Fibroblast of lung (primary cell): ENCODE data around the gene KIAA1958. TPM values are rescaled to one million over a fixed set of nuclear protein-coding genes. Genes with fewer than 3 reads are reported as not detected.

Source experiments
- DNase-seq, 2 donors: peaks; one replicate each; pipeline versions ENCODE4 v3.0.0 to v3.0.0-alpha.2; 2010; ENCODE audit warnings: low read depth in 2 of 2
- H2AFZ ChIP-seq: 2 replicates; pipeline ENCODE4 v1.5.1; 2012; ENCODE audit warnings: low read length, control low read depth, inconsistent platforms
- H3K27ac ChIP-seq: 2 replicates; pipeline ENCODE4 v1.5.1; 2011; ENCODE audit warnings: low read length, control low read depth; ENCODE audit not compliant: insufficient read depth
- H3K27me3 ChIP-seq: 2 replicates; pipeline ENCODE4 v1.5.1; 2011; ENCODE audit warnings: mild to moderate bottlenecking, low read length; ENCODE audit not compliant: control insufficient read depth, insufficient read depth
- H3K36me3 ChIP-seq: 2 replicates; pipeline ENCODE4 v1.5.1; 2011; ENCODE audit warnings: low read length; ENCODE audit not compliant: control insufficient read depth, insufficient read depth
- H3K4me1 ChIP-seq: 2 replicates; pipeline ENCODE4 v1.5.1; 2011; ENCODE audit warnings: low read length; ENCODE audit not compliant: control insufficient read depth, insufficient read depth; ENCODE audit errors: extremely low read depth
- H3K4me2 ChIP-seq: 2 replicates; pipeline ENCODE4 v1.5.1; 2011; ENCODE audit warnings: low read length, control low read depth; ENCODE audit not compliant: insufficient read depth; ENCODE audit errors: extremely low read depth
- H3K4me3 ChIP-seq, 4 experiments: fragments of 200-600 bp in 1 of 4; sonication (generic) in 1 of 4; replicated peaks in 1 of 4; 2 replicates each; pipeline ENCODE4 v1.5.1; 2011 to 2016; ENCODE audit warnings: low read length in 4 of 4, low read depth in 3 of 4, mild to moderate bottlenecking in 3 of 4, control low read depth in 2 of 4, inconsistent platforms in 1 of 4, mixed read lengths in 1 of 4; ENCODE audit not compliant: insufficient read depth in 1 of 4; ENCODE audit errors: control extremely low read depth in 1 of 4
- H3K79me2 ChIP-seq: 2 replicates; pipeline ENCODE4 v1.5.1; 2012; ENCODE audit warnings: mild to moderate bottlenecking, low read length, inconsistent platforms; ENCODE audit not compliant: control insufficient read depth, insufficient read depth
- H3K9ac ChIP-seq: 2 replicates; pipeline ENCODE4 v1.5.1; 2011; ENCODE audit warnings: mild to moderate bottlenecking, low read length, control low read depth; ENCODE audit not compliant: insufficient read depth
- H3K9me3 ChIP-seq: 2 replicates; pipeline ENCODE4 v1.5.1; 2012; ENCODE audit warnings: low read depth, low read length; ENCODE audit not compliant: control insufficient read depth, insufficient read depth
- H4K20me1 ChIP-seq: 2 replicates; pipeline ENCODE4 v1.5.1; 2011; ENCODE audit warnings: low read length; ENCODE audit not compliant: control insufficient read depth, insufficient read depth; ENCODE audit errors: extremely low read depth
- EZH2 ChIP-seq: IDR thresholded peaks from 2 replicates; pipeline ENCODE4 v1.5.1; 2012; ENCODE audit warnings: low read length, control low read depth, mild to moderate bottlenecking; ENCODE audit errors: missing control alignments
- polyA plus RNA-seq, 2 donors: library from polyadenylated mRNA; depleted of rRNA in 1 of 2; stranded (reverse) in 1 of 2; unstranded in 1 of 2; fragments of >200 nt; gene quantifications; 2 replicates each; pipeline ENCODE4 v1.2.1, GENCODE V29; 2011 to 2012; ENCODE audit warnings: missing spikeins in 1 of 2
- total RNA-seq: library from RNA; depleted of rRNA; stranded (reverse); fragments of >200 nt; gene quantifications from 2 replicates; pipeline ENCODE4 v1.2.1, GENCODE V29; 2014
- TF ChIP-seq, protein P1 (sequence below), 2 donors: IDR thresholded peaks in 1 of 2; conservative IDR thresholded peaks in 1 of 2; 1 replicate in 1 of 2; 2 replicates in 1 of 2; pipeline ENCODE4 v1.5.1; 2011 to 2012; ENCODE audit warnings: low read length in 2 of 2, control low read depth in 1 of 2, inconsistent platforms in 1 of 2, low read depth in 1 of 2, mild to moderate bottlenecking in 1 of 2

Gene KIAA1958
- total and polyA plus RNA-seq, 2 donors (not counting 1 experiment from before 2014, with no cell fraction given): 0.75 to 3.0 TPM

GRCh38 chr9:112631313-112632070, 144.9 kb downstream of the KIAA1958 start:
- Histone ChIP-seq H3K36me3 (no peaks in the 10 kb centered on the region), H3K27me3 (no peaks in the 10 kb centered on the region), H3K27ac (no peak overlapping the region), H3K4me2 (no peak overlapping the region), H3K9me3 (no peaks in the 10 kb centered on the region), H3K79me2 (no peaks in the 10 kb centered on the region), H3K9ac (no peak overlapping the region), H2AFZ (no peak overlapping the region), H3K4me1 (no peaks in the 10 kb centered on the region), H3K4me3 (no peak overlapping the region), H4K20me1 (no peaks in the 10 kb centered on the region)
- DNase-seq: no peak
- TF ChIP-seq EZH2: no peak

- Histone ChIP-seq H3K27ac (no peak overlapping the region), H3K4me3 (no peak overlapping the region)
- peak in 1 of 2 donors; percentile 50 for DNase-seq
Measured at GRCh38 chr9:112640311-112640710, 153.7 kb downstream of the KIAA1958 start.

DNA sequence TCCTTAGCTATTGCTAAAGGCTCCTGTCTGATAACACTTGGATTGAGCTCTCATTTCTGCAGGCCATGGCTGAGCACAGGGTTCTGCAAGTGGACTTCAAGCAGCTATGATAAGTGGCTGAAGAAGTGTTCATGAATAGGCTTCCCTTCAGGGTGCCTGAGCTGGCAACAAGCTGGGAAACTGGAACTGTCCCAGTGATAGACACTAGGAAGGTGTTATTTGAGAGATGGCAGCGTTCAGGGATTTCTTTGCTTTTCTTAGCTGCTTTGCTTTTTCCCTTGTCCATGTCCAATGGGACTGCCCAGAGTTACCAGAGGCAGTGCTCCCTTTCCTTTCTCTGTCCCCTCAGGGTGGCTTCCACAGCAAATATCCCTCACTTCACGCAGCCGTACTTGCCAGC, 155.5 kb downstream of the KIAA1958 start:
- Histone ChIP-seq H3K4me3 (no peak overlapping the region), H3K27ac (no peak overlapping the region), H3K79me2 (no peaks in the 10 kb centered on the region), H3K9me3 (no peaks in the 10 kb centered on the region), H3K36me3 (no peaks in the 10 kb centered on the region), H3K27me3 (no peaks in the 10 kb centered on the region), H3K9ac (no peak overlapping the region), H2AFZ (no peak overlapping the region), H4K20me1 (no peaks in the 10 kb centered on the region), H3K4me2 (no peak overlapping the region), H3K4me1 (no peaks in the 10 kb centered on the region)
- TF ChIP-seq, protein P1, sequence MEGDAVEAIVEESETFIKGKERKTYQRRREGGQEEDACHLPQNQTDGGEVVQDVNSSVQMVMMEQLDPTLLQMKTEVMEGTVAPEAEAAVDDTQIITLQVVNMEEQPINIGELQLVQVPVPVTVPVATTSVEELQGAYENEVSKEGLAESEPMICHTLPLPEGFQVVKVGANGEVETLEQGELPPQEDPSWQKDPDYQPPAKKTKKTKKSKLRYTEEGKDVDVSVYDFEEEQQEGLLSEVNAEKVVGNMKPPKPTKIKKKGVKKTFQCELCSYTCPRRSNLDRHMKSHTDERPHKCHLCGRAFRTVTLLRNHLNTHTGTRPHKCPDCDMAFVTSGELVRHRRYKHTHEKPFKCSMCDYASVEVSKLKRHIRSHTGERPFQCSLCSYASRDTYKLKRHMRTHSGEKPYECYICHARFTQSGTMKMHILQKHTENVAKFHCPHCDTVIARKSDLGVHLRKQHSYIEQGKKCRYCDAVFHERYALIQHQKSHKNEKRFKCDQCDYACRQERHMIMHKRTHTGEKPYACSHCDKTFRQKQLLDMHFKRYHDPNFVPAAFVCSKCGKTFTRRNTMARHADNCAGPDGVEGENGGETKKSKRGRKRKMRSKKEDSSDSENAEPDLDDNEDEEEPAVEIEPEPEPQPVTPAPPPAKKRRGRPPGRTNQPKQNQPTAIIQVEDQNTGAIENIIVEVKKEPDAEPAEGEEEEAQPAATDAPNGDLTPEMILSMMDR (conservative IDR thresholded peaks at IDR 0.05 in 1 of 2, IDR thresholded peaks at IDR 0.05 in 1 of 2; ENCODE audit: low read depth in 1 of 2, low read length in 2 of 2): no peak
- TF ChIP-seq EZH2: no peak
- DNase-seq: no peak

More at GRCh38 chr9:112640311-112640710, 153.7 kb downstream of the KIAA1958 start:
- H3K79me2 ChIP-seq: no peaks in the 10 kb centered on the region
- no peak overlapping the region for H3K4me2 ChIP-seq
- H3K27me3 ChIP-seq: no peaks in the 10 kb centered on the region
- no peaks in the 10 kb centered on the region for H3K4me1 ChIP-seq
- H3K9ac ChIP-seq: no peak overlapping the region
- no peaks in the 10 kb centered on the region for H3K36me3 ChIP-seq
- no peak overlapping the region for H2AFZ ChIP-seq
- TF ChIP-seq, protein P1 (conservative IDR thresholded peaks at IDR 0.05 in 1 of 2, IDR thresholded peaks at IDR 0.05 in 1 of 2; ENCODE audit: low read depth in 1 of 2, low read length in 2 of 2): no peak
- no peak for TF ChIP-seq EZH2
- no peaks in the 10 kb centered on the region for H4K20me1 ChIP-seq
- no peaks in the 10 kb centered on the region for H3K9me3 ChIP-seq
